WTC11 (cell line): ENCODE measurements around the gene BTK. TPM values are rescaled to one million over a fixed set of nuclear protein-coding genes. Genes with fewer than 3 reads are reported as not detected.

Experiments
- ATAC-seq: fragments of 200-7000 bp; cut with Tn5 transposase; 2 replicates; pipeline ENCODE4 v1.10.0; 2021; ENCODE audit warnings: mild to moderate bottlenecking, moderate library complexity
- CTCF ChIA-PET: fragments of 300-600 bp; sonication (Branson Sonifier 250); formaldehyde crosslinking; loops from one replicate; lab custom pipeline; 2021; ENCODE audit warnings: antibody characterized with exemption; lab: Charles Lee
- POLR2A ChIA-PET: fragments of 350-600 bp; sonication (Branson Sonifier 250); formaldehyde crosslinking; loops from one replicate; lab custom pipeline; 2021; ENCODE audit warnings: antibody characterized with exemption; lab: Charles Lee
- DNase-seq: peaks from one replicate; pipeline ENCODE4 v3.0.0; 2021; ENCODE audit warnings: low spot score
- H3K27ac Mint-ChIP-seq: 2 replicates; pipeline ENCODE4 v1.8.0; 2021; ENCODE audit warnings: mixed read lengths
- H3K27me3 Mint-ChIP-seq: 2 replicates; pipeline ENCODE4 v1.8.0; 2021; ENCODE audit warnings: low read depth, mild to moderate bottlenecking, moderate library complexity, mixed read lengths
- H3K36me3 Mint-ChIP-seq: 2 replicates; pipeline ENCODE4 v1.8.0; 2021; ENCODE audit warnings: mixed read lengths
- H3K4me1 Mint-ChIP-seq: 2 replicates; pipeline ENCODE4 v1.8.0; 2022; ENCODE audit warnings: mixed read lengths
- H3K4me3 Mint-ChIP-seq: 2 replicates; pipeline ENCODE4 v1.8.0; 2021; ENCODE audit warnings: mild to moderate bottlenecking, moderate library complexity, mixed read lengths
- H3K9me3 Mint-ChIP-seq: 2 replicates; pipeline ENCODE4 v1.8.0; 2021; ENCODE audit warnings: mixed read lengths
- ATF1 ChIP-seq: sonication (generic); formaldehyde crosslinking; IDR thresholded peaks from 2 replicates; pipeline ENCODE4 v1.8.1; 2023; ENCODE audit warnings: mild to moderate bottlenecking, moderate library complexity, missing genetic modification reagents
- CTCF ChIP-seq: fragments of 200-600 bp; IDR thresholded peaks from 2 replicates; pipeline ENCODE4 v1.8.0; 2022; ENCODE audit warnings: antibody characterized with exemption
- E2F4 ChIP-seq: sonication (generic); formaldehyde crosslinking; IDR thresholded peaks from 2 replicates; pipeline ENCODE4 v1.8.1; 2022; ENCODE audit warnings: low read depth, mild to moderate bottlenecking, moderate library complexity, missing genetic modification reagents, borderline replicate concordance
- E2F5 ChIP-seq: sonication (generic); formaldehyde crosslinking; IDR thresholded peaks from 2 replicates; pipeline ENCODE4 v1.8.1; 2022; ENCODE audit warnings: mild to moderate bottlenecking, moderate library complexity, missing genetic modification reagents
- EMX1 ChIP-seq: fragments of 250-450 bp; sonication (Bioruptor Pico); IDR thresholded peaks from 2 replicates; pipeline ENCODE4 v1.8.0; 2021; ENCODE audit warnings: mild to moderate bottlenecking
- IRF2 ChIP-seq: sonication (generic); formaldehyde crosslinking; IDR thresholded peaks from 2 replicates; pipeline ENCODE4 v1.8.0; 2022; ENCODE audit warnings: low read depth, missing genetic modification reagents, borderline replicate concordance
- MXD4 ChIP-seq: fragments of 250-450 bp; sonication (Bioruptor Pico); IDR thresholded peaks from 2 replicates; pipeline ENCODE4 v1.8.0; 2021; ENCODE audit warnings: mild to moderate bottlenecking, moderate library complexity, borderline replicate concordance
- NFYB ChIP-seq: sonication (generic); formaldehyde crosslinking; conservative IDR thresholded peaks from 2 replicates; pipeline ENCODE4 v1.8.0; 2022; ENCODE audit warnings: low read depth, missing genetic modification reagents
- NR1H2 ChIP-seq: sonication (generic); formaldehyde crosslinking; IDR thresholded peaks from 2 replicates; pipeline ENCODE4 v1.9.0; 2021; ENCODE audit warnings: mild to moderate bottlenecking, moderate library complexity, missing genetic modification reagents
- ZNF396 ChIP-seq: fragments of 250-450 bp; sonication (Bioruptor Pico); IDR thresholded peaks from 2 replicates; pipeline ENCODE4 v1.8.0; 2021; ENCODE audit warnings: mild to moderate bottlenecking, moderate library complexity, borderline replicate concordance
- ZNF416 ChIP-seq: fragments of 250-450 bp; sonication (Bioruptor Pico); IDR thresholded peaks from 2 replicates; pipeline ENCODE4 v1.9.0; 2021; ENCODE audit warnings: mild to moderate bottlenecking, inconsistent platforms
- ZNF532 ChIP-seq: fragments of 250-450 bp; sonication (Bioruptor Pico); IDR thresholded peaks from 2 replicates; pipeline ENCODE4 v1.9.0; 2021; ENCODE audit warnings: mild to moderate bottlenecking, borderline replicate concordance
- total RNA-seq: library from RNA; stranded (reverse); gene quantifications from 3 replicates; pipeline ENCODE4 v1.2.3, GENCODE V29; 2021
- TF ChIP-seq, protein P1 (sequence below): sonication (generic); formaldehyde crosslinking; IDR thresholded peaks from 2 replicates; pipeline ENCODE4 v1.8.1; 2022; ENCODE audit warnings: low read depth, missing genetic modification reagents, borderline replicate concordance
- TF ChIP-seq, protein P2 (sequence below): sonication (generic); formaldehyde crosslinking; IDR thresholded peaks from 2 replicates; pipeline ENCODE4 v1.8.0; 2023; ENCODE audit warnings: missing genetic modification reagents
- TF ChIP-seq, protein P3 (sequence below): fragments of 250-450 bp; sonication (Bioruptor Pico); conservative IDR thresholded peaks from 2 replicates; pipeline ENCODE4 v1.9.0; 2021; ENCODE audit warnings: mild to moderate bottlenecking

BTK gene
- total RNA-seq, 1 experiment from 2014 or later, result 0.74 TPM

DNA sequence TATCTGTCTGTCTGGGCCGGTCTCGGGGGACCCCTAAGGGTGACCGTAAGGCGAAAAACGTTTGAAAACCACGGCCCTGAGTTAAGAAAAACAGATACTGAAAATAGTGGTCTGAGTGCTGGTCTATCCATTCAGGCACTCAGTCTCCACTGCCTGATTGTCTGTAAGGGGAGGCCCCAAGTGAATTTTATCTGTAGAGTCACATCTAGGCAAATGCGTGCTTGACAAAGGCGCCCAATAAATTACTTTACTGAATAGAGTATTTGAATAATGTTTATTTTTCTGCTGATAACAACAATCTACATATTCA lies 22.5 kb upstream of the BTK start:
- Mint-ChIP-seq H3K4me3 (peak overlapping the region; percentile 99), H3K36me3 (peaks cover 27% of the 10 kb centered on the region), H3K9me3 (no peaks in the 10 kb centered on the region), H3K4me1 (peaks cover 14% of the 10 kb centered on the region), H3K27ac (peak overlapping the region; percentile 99), H3K27me3 (no peaks in the 10 kb centered on the region)
- DNase-seq, result no peak
- POLR2A ChIA-PET, result no interaction called here
- no peak for TF ChIP-seq IRF2 (CRISPR knock-in tag)
- no peak for TF ChIP-seq MXD4 (CRISPR knock-in tag)
- no peak for TF ChIP-seq NFYB (CRISPR knock-in tag)
- TF ChIP-seq ZNF416 (CRISPR knock-in tag), result no peak
- TF ChIP-seq, protein P1, sequence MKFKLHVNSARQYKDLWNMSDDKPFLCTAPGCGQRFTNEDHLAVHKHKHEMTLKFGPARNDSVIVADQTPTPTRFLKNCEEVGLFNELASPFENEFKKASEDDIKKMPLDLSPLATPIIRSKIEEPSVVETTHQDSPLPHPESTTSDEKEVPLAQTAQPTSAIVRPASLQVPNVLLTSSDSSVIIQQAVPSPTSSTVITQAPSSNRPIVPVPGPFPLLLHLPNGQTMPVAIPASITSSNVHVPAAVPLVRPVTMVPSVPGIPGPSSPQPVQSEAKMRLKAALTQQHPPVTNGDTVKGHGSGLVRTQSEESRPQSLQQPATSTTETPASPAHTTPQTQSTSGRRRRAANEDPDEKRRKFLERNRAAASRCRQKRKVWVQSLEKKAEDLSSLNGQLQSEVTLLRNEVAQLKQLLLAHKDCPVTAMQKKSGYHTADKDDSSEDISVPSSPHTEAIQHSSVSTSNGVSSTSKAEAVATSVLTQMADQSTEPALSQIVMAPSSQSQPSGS, result no peak
- TF ChIP-seq ZNF532 (CRISPR knock-in tag), result no peak
- no peak for TF ChIP-seq NR1H2 (CRISPR knock-in tag)
- TF ChIP-seq ATF1 (CRISPR knock-in tag), result no peak
- no peak for TF ChIP-seq E2F4 (CRISPR knock-in tag)
- TF ChIP-seq, protein P2, sequence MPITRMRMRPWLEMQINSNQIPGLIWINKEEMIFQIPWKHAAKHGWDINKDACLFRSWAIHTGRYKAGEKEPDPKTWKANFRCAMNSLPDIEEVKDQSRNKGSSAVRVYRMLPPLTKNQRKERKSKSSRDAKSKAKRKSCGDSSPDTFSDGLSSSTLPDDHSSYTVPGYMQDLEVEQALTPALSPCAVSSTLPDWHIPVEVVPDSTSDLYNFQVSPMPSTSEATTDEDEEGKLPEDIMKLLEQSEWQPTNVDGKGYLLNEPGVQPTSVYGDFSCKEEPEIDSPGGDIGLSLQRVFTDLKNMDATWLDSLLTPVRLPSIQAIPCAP (CRISPR knock-in tag), result no peak
- TF ChIP-seq ZNF396, result no peak
- TF ChIP-seq E2F5 (CRISPR knock-in tag), result no peak
- TF ChIP-seq EMX1 (CRISPR knock-in tag), result no peak
- TF ChIP-seq, protein P3, sequence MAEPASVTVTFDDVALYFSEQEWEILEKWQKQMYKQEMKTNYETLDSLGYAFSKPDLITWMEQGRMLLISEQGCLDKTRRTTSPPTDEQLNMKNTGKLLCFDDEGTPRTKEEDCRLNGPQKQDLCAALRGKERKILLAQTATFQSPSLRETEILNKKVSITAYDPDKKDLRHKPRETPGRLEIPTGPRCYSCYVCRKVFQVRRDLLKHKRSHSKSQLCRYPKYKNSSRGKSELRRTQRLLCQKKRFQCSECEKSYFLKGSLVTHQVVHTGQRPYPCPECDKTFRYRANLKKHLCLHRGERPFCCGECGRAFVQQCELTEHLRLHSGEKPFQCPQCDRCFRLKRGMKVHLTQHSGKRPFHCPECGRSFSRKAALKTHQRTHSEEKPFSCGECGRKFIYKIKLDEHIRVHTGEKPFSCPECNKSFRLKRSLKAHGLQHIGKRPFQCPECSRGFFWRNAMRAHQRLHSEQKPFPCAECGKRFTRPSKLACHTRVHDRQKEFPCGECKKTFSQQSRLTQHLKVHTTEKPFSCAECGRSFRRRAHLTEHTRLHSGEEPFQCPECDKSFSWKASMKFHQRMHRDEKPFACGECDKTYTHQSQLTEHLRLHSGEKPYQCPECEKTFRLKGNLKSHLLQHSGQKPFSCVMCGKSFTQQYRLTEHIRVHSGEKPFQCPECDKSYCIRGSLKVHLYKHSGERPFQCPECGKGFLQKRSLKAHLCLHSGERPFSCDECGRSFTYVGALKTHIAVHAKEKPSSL (CRISPR knock-in tag), result no peak
- TF ChIP-seq CTCF, result no peak
- CTCF ChIA-PET, result no interaction called here
- ATAC-seq, result no peak
